Measurements from ENCODE around the gene RASAL2. TPM values are rescaled to one million over a fixed set of nuclear protein-coding genes. Genes with fewer than 3 reads are reported as not detected.

The RASAL2 gene
- total and polyA plus RNA-seq, 2 donors (not counting 1 experiment from before 2014, with no cell fraction given), result 0.12 TPM; not detected in 1

GRCh38 chr1:178409541-178409940, 315.6 kb downstream of the RASAL2 start:
- H2AFZ ChIP-seq (ENCODE audit: insufficient read depth, low read depth, low read length, poor library complexity, severe bottlenecking), result no peak overlapping the region
- H3K9me3 Mint-ChIP-seq (ENCODE audit: insufficient read depth), result no peaks in the 10 kb centered on the region
- TF ChIP-seq CTCF (IDR thresholded peaks at IDR 0.05) (no peak), EZH2 (IDR thresholded peaks at IDR 0.05; ENCODE audit: borderline replicate concordance, insufficient read depth, low read depth, low read length, poor library complexity, severe bottlenecking) (no peak)
- 89% methylated on average over 1 of the region's 2 CpGs for WGBS (ENCODE audit: insufficient coverage)
- ChIA-PET CTCF (no interaction called here), POLR2A (no interaction called here)
- H3K36me3 ChIP-seq (replicated peaks in 1 of 2; ENCODE audit: control extremely low read depth in 1 of 2, control insufficient read depth in 1 of 2, extremely low read depth in 1 of 2, insufficient read depth in 2 of 2, low read length in 1 of 2), result no peaks in the 10 kb centered on the region
- no peaks in the 10 kb centered on the region for H3K79me2 ChIP-seq (ENCODE audit: control insufficient read depth, insufficient read depth, low read length)
- no peak overlapping the region for H3K27ac ChIP-seq (ENCODE audit: low read length in 2 of 2)
- H4K20me1 ChIP-seq (ENCODE audit: control insufficient read depth, insufficient read depth, low read length, poor library complexity, severe bottlenecking), result no peaks in the 10 kb centered on the region
- no peaks in the 10 kb centered on the region for H3K27me3 ChIP-seq (replicated peaks in 1 of 4; ENCODE audit: control extremely low read depth in 1 of 4, control insufficient read depth in 3 of 4, insufficient read depth in 4 of 4, low read length in 3 of 4)
- DNase-seq (no peak), ATAC-seq (ENCODE audit: low read depth) (no peak)
- no peak overlapping the region for H3K9ac ChIP-seq (ENCODE audit: low read length)
- H3K4me1 Mint-ChIP-seq, result peaks cover 27% of the 10 kb centered on the region
- no peaks in the 10 kb centered on the region for H3K9me3 ChIP-seq (ENCODE audit: control extremely low read depth in 1 of 3, control insufficient read depth in 2 of 3, insufficient read depth in 1 of 3, low read length in 2 of 3)
- no peak overlapping the region for H3K27ac Mint-ChIP-seq
- intact Hi-C loops (cut with micrococcal nuclease), result no loop called here
- peaks cover 7 to 25% of the 10 kb centered on the region in 2 donors for H3K4me1 ChIP-seq (ENCODE audit: control insufficient read depth in 2 of 2, insufficient read depth in 2 of 2, low read length in 2 of 2)
- H3K4me2 ChIP-seq (replicated peaks; ENCODE audit: low read depth, low read length, poor library complexity, severe bottlenecking), result no peak overlapping the region
- no peak overlapping the region for H3K4me3 ChIP-seq (ENCODE audit: control extremely low read depth in 1 of 5, extremely low read depth in 1 of 5, insufficient read depth in 1 of 5, low read depth in 2 of 5, low read length in 4 of 5)
- peaks cover 10% of the 10 kb centered on the region for H3K27me3 Mint-ChIP-seq
- H3K4me3 Mint-ChIP-seq, result no peak overlapping the region

- Histone ChIP-seq H3K4me1 (ENCODE audit: control insufficient read depth in 2 of 2, insufficient read depth in 2 of 2, low read length in 2 of 2) (peaks cover 7 to 25% of the 10 kb centered on the region in 2 donors), H2AFZ (ENCODE audit: insufficient read depth, low read depth, low read length, poor library complexity, severe bottlenecking) (peak overlapping the region; percentile 61), H3K9ac (ENCODE audit: low read length) (peak overlapping the region; percentile 20), H3K36me3 (replicated peaks in 1 of 2; ENCODE audit: control extremely low read depth in 1 of 2, control insufficient read depth in 1 of 2, extremely low read depth in 1 of 2, insufficient read depth in 2 of 2, low read length in 1 of 2) (no peaks in the 10 kb centered on the region), H3K4me2 (replicated peaks; ENCODE audit: low read depth, low read length, poor library complexity, severe bottlenecking) (peak overlapping the region; percentile 42), H3K4me3 (ENCODE audit: control extremely low read depth in 1 of 5, extremely low read depth in 1 of 5, insufficient read depth in 1 of 5, low read depth in 2 of 5, low read length in 4 of 5) (peak overlapping the region in 1 of 5 experiments; percentile 11), H3K9me3 (ENCODE audit: control extremely low read depth in 1 of 3, control insufficient read depth in 2 of 3, insufficient read depth in 1 of 3, low read length in 2 of 3) (no peaks in the 10 kb centered on the region), H3K27me3 (replicated peaks in 1 of 4; ENCODE audit: control extremely low read depth in 1 of 4, control insufficient read depth in 3 of 4, insufficient read depth in 4 of 4, low read length in 3 of 4) (no peaks in the 10 kb centered on the region), H3K27ac (ENCODE audit: low read length in 2 of 2) (peak overlapping the region in 1 of 2 donors; percentile 42), H4K20me1 (ENCODE audit: control insufficient read depth, insufficient read depth, low read length, poor library complexity, severe bottlenecking) (no peaks in the 10 kb centered on the region), H3K79me2 (ENCODE audit: control insufficient read depth, insufficient read depth, low read length) (no peaks in the 10 kb centered on the region)
- DNase-seq, result peak; percentile 9
- TF ChIP-seq CTCF (IDR thresholded peaks at IDR 0.05) (no peak), EZH2 (IDR thresholded peaks at IDR 0.05; ENCODE audit: borderline replicate concordance, insufficient read depth, low read depth, low read length, poor library complexity, severe bottlenecking) (no peak)
- WGBS (ENCODE audit: insufficient coverage), result 39% methylated on average over 4 of the region's 7 CpGs
- no peak for ATAC-seq (ENCODE audit: low read depth)
- ChIA-PET CTCF (no interaction called here), POLR2A (no interaction called here)
- Mint-ChIP-seq H3K27me3 (peaks cover 10% of the 10 kb centered on the region), H3K27ac (peak overlapping the region; percentile 18), H3K9me3 (ENCODE audit: insufficient read depth) (peaks cover under 1% of the 10 kb centered on the region), H3K4me1 (peaks cover 27% of the 10 kb centered on the region), H3K4me3 (peak overlapping the region; percentile 33)
- intact Hi-C loops (cut with micrococcal nuclease), result no loop called here
These were observed 318.0 kb downstream of the RASAL2 start for GRCh38 chr1:178411756-178412399.
